ENCODE data around the gene UCHL3.
A peak's percentile ranks its signal among the peaks of the same experiment; 100 is the strongest.
"Not testable (repeated sequence)": the region's sequence is repeated elsewhere in the genome, so short reads cannot be mapped to it uniquely, and the experiment has no call there.

The UCHL3 gene

DNA sequence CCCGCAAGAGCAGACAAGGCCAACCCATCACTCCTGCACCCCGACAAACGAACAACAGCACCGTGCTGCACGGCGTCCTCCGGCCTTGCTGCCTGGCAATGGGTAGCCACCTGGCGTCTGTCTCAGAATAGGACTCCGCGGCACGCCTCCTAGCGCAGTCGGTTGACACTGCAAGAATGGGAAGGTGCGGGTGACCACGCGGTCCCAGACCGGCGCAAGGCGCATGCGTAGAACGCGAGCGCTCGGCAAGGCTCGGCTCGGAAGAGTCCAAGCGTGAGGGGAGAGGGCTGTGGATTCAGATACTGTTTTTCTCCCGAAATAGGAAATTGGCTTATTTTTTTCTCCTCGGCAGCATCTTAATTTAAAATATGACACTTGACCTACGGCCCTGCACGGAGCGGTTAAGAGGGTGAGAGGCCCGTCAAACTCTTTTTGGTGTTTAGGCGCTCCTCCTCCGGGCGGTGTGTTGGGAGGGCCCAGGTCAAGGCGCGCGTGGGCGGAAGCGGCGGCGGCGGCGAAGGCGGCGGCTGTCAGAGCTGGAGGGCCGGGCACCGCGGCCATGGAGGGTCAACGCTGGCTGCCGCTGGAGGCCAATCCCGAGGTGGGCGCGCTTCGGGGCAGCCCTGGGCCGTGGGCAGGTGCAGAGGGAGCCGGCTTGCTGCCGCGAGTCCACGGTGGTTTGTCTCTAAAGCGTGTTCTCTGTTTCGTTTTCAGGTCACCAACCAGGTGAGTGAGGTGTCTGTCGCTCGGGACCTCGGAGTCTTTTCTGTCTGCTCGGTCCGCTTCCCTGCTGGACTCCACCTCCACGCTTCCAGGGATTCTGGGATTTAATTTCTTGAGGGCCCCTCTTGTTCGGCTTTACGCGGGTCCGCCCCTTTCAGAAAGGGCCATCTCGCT, at the start of gene UCHL3:
UCHL3 (plus strand) TSS at position 530 of the 897 bp plus-strand sequence; CDS start at position 560, 30 bp downstream.
- DNase-seq = peak; percentile 97

DNA sequence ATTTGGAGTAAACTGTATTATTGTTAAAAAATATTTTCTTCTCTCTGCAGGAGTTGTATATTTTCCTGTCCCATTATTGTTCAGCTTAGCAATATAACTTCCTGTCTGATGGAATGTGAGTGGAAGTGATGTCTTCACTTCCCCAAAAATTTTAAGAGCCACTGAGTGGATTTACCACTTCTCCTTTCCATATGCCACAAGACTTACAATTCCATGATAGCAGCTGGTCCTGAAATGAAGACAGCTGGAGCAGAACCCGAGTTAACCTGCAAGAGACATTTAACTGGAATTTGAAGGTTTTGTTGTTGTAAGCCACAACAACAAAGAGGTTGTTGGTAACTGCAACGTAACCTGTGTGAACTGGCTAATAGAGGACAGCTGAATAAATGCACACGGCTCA, 44.3 kb upstream of the UCHL3 start:
- DNase-seq = no peak

GRCh38 chr13:75506018-75506417, 43.6 kb upstream of the UCHL3 start:
- DNase-seq = no peak

GRCh38 chr13:75507027-75508001, 42.3 kb upstream of the UCHL3 start:
- DNase-seq = no peak

DNA sequence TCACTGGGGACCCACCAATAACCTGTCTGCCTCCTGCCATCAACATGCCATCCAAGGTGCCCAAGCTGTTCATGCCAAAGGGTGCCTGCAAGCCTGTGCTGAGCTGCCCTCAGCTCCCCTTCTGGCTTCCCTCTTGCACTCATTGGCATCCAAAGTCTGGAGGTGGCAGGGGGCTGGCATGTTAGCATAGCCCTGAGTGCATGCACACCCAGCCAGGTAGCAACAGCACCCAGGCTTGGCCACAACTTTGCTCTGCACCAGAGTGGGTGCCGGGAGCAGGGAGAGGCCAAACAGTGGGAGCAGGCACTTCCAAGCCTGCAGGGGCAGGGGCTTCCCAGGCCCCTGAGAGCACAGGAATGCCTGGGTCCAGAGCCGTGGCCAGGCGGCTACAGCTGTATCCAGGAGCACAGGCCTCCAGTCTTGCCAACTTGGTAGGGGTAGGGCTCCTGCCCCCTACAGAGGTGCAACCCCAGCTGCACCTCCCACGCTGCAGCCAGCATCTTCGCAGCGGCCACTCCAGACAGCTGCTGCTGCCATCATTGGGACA, 41.5 kb upstream of the UCHL3 start:
- DNase-seq = no peak

DNA sequence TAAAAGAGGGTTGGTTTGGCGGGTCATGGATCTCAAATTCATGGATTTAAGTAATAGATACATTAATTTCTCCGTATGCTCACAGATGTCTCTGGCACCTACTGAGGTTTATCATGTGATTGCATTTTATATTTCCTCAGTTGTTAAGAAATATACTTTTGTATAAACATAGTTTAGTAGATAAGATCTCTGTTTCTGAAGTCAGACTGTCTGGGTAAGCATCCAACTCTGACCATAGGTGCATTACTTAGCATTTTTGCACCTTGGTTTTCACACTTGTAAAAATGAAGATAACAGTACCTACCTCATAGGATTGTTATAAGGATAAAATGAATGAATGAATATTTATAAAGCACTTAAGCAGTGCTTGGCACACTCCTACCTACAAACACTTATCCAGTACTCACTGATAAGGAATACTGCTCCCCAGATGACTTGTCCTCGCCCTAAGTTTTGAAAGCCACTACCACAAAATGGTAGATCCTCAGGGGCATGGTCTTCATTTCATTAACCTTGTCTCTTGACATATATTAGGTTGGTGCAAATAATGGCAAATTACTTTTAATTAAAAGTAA, 38.5 kb upstream of the UCHL3 start:
- no peak for DNase-seq

DNA sequence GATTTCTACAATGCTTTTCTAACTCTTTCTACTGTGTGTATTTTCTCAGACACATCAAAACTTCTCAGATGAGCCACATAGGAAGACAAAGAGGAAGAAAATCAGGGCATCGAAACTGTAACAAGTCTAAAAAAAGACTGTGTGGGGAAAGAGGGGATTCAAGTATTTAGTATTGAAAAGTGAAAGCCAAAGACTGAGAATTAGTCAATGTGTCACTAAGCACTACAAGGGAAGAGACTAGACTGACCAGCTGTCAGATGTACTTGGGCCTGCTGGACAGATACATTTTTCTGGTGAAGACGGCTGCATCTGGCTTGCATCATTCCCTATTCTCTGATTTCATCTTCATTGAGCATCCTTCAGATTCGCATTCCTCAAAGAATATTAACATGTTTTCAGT, 37.3 kb upstream of the UCHL3 start:
- peak; percentile 8 for DNase-seq

DNA sequence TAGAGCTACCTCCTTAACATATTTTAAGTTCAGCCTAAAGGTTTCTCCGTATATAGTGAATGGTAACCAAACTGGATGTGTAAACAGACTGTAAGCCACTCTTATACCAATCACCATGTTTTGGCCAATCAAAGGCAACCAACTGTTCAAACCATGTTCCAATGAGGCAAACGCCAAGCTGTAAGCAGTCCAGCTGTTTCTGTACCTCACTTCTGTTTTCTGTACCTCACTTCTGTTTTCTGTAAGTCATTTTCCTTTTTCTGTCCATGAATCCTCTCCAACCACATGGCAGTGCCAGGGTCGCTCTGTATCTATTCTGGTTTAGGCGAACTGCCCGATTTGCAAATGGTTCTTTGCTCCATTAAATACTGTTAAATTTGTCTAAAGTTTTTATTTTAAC, 36.3 kb upstream of the UCHL3 start:
- DNase-seq = no peak

DNA sequence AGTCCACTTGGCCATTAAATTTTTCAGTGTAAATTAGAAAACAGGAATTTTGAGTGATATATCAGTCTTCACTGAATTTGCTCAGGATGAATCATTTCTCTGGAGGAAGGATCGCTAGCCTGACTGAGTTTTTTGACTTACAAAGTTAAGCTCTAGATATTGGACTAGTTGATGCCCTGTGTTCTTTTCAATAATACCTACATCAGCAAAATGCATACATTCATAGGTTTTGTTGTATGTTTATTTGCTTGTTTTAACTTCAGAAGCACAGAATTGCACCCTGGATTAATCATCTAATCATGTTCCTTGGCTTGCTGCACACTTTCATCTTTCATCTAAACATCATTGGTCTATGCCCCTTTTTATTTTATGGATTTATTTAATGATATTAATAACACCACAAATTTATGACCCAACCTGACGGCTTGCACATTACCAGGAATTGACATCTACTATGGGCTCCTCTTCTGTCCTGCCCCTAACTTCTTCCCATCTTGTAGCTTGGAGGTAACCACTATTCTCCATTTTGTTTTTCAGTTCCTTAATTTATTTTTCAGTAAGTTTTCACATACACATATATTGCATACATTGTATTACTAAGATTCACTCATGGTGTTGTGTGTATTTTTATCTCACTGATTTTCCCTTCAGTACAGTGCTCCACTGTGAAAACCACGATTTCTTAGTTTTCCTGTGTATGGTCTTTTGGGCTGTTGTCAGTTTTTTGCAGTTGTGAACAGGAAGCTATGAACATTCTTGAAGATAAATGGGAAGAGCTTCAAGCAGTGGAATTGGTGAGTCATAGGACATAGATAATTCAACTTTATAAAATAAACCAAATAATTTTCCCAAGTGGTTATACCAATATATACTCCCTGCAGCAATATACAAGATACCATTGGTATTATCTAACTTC, 35.3 kb upstream of the UCHL3 start:
- DNase-seq = no peak

- no peak for DNase-seq
These were observed 31.0 kb upstream of the UCHL3 start for GRCh38 chr13:75518439-75519088.

- DNase-seq = no peak
These were observed 27.6 kb upstream of the UCHL3 start for GRCh38 chr13:75521956-75522355.

GRCh38 chr13:75530549-75530961, 19.0 kb upstream of the UCHL3 start:
- no peak for DNase-seq

DNA sequence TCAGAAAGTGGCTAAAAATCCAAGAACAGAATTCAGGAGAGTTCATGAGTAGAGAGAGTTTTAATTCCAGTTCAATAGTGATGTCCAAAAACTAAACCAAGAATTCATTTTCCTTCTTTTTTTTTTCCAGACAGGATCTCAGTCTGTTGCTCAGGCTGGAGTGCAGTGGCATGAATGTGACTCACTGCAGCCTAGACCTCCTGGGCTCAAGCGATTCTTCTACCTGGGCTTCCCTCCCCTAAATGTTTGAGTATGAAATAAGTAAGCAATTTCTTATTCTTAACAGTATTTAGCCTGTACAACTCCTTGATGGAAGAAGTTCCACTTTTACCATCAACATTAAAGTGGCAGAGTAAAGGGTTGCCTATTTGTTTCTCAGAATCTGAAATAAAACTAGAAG, 15.7 kb upstream of the UCHL3 start:
- DNase-seq = no peak

DNA sequence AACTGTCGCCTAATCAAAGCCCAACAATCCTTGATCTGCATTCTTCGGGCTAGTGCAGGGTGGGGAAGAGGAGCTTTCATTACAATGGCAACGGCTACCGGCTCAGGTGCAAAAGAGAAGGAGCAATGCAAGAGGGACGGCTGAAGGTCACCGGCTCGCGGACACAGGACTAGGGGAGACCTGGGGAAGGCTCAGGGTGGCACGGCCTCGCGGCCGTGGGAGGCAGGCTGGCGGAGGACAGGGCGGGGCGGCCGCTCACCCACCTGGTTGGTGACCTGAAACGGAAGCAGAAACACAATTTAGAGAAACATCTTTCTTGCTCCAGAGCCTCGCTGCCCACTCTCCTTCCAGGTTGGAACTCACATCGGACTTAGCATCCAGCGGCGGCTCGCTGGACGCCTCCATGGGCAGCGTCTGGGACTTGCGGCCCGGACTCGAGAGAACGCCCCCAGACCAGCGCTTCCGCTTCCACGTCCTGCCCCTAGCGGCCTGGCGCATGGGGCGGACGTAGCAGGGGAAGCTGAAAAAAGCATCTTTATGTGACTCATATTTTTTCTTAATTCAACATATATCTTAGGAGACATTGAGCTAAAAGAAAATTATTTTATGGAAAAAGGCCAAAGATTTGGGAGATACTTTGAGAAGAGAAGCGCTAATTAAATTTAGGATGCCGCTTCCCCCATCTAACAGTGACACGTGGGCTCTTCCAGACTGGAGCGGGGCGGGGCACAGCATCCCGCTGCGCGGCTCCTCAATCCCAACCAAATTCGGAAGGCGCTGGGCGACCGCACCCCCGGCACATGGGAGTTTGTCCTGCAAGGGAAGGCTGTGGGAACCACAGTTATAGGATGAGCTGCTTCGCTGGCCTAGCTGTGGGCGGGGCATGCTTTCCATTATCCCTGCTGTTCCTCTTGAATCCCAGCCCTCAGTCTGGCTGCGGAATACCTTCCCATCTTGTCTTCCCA, 11.9 kb upstream of the UCHL3 start, which contains the start of gene COMMD6:
COMMD6 (minus strand) TSS at position 441 of the 965 bp plus-strand sequence; CDS start at position 405, 36 bp downstream.
- DNase-seq = peak; percentile 81

DNA sequence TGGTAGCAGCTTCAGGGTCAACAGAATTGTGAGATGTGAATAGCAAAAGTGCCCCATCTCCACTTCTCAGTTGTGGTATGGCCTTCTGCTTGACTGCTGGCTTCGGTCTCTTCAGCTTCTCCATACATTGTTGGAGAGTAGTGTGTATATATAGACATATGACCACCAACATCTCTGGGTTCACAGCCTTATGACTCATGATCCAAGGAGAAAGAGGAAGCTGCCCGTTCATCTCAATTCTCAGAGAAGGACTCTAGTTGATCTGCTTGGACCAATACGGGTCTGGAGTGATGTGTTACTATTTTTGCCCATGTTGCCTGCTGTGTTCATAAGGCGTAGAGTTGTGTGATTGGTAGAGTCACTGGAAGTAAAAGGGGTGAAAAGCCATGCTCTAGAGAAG, 8.3 kb upstream of the UCHL3 start:
- DNase-seq = peak; percentile 9

- no peak for DNase-seq
These were observed 7.6 kb upstream of the UCHL3 start for GRCh38 chr13:75541961-75542360.

- DNase-seq = no peak
These were observed 4.8 kb upstream of the UCHL3 start for GRCh38 chr13:75544681-75545330.

DNA sequence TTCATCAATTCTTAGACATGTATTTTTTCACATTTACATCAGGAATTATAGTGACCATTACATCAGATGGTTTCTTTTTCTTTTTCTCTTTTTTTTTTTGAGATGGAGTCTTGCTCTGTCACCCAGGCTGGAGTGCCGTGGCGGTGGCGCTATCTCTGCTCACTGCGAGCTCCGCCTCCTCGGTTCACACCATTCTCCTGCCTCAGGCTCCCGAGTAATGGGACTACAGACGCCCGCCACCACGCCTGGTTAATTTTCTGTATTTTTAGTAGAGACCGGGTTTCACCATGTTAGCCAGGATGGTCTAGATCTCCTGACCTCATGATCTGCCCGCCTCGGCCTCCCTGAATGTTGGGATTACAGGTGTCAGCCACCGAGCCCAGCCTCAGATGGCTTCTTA, 4.2 kb upstream of the UCHL3 start:
- not testable (repeated sequence) for DNase-seq

- DNase-seq = no peak
These were observed 1.7 kb upstream of the UCHL3 start for GRCh38 chr13:75547917-75548316.
